Measurements from ENCODE around the gene C1orf232. TPM values are rescaled to one million over a fixed set of nuclear protein-coding genes. Genes with fewer than 3 reads are reported as not detected.

Gene C1orf232
- total and polyA plus RNA-seq, 2 of the 4 experiments (the other 2 are of a cell fraction): not detected

- no peak for TF ChIP-seq RCOR1 (IDR thresholded peaks at IDR 0.05; ENCODE audit: insufficient replicate concordance, low read length)
Observed at GRCh38 chr1:26126321-26127084, 42.3 kb downstream of the C1orf232 start (continued).

GRCh38 chr1:26125946-26126320 lies 42.8 kb downstream of the C1orf232 start:
- DNase-seq (no peak), ATAC-seq (ENCODE audit: low read depth) (no peak)
- Histone ChIP-seq H3K9ac (ENCODE audit: low read depth, low read length) (no peak overlapping the region), H3K9me3 (ENCODE audit: control insufficient read depth, insufficient read depth, low read length) (no peaks in the 10 kb centered on the region), H2BK15ac (ENCODE audit: low read depth, low read length) (no peak overlapping the region), H3K14ac (replicated peaks; ENCODE audit: low read depth, low read length) (no peak overlapping the region), H3K79me1 (ENCODE audit: low read depth in 1 of 2, low read length in 2 of 2) (no peaks in the 10 kb centered on the region; a peak in 1 of 4 replicates), H3K27ac (ENCODE audit: insufficient read depth, low read length) (no peak overlapping the region), H2AK5ac (ENCODE audit: low read depth, low read length) (no peak overlapping the region), H4K5ac (ENCODE audit: low read depth, low read length) (no peak overlapping the region), H3K27me3 (ENCODE audit: control insufficient read depth, insufficient read depth, low read length) (peaks cover 10% of the 10 kb centered on the region), H4K91ac (ENCODE audit: insufficient read depth, low read depth, low read length) (no peak overlapping the region), H3K4ac (ENCODE audit: low read depth, low read length) (no peak overlapping the region), H2BK20ac (ENCODE audit: low read depth, low read length) (no peak overlapping the region), H3K9me1 (ENCODE audit: insufficient read depth, low read length) (no peaks in the 10 kb centered on the region), H3K4me3 (ENCODE audit: insufficient read depth, low read depth, low read length) (no peak overlapping the region), H2BK5ac (ENCODE audit: low read depth, low read length, poor library complexity, severe bottlenecking) (no peak overlapping the region), H3K23ac (ENCODE audit: low read depth, low read length) (no peak overlapping the region), H4K20me1 (ENCODE audit: insufficient read depth, low read length) (no peaks in the 10 kb centered on the region), H3K4me1 (ENCODE audit: control insufficient read depth, insufficient read depth, low read length) (0 out of 2 replicates have a peak, but pooled peaks cover 1% of the 10 kb centered on the region), H2AK9ac (replicated peaks; ENCODE audit: low read depth, low read length, poor library complexity) (no peak overlapping the region), H2AFZ (replicated peaks; ENCODE audit: low read length, poor library complexity) (no peak overlapping the region), H4K8ac (ENCODE audit: low read depth in 2 of 2, low read length in 2 of 2) (no peak overlapping the region), H2BK120ac (ENCODE audit: low read depth, low read length) (no peak overlapping the region), H3K4me2 (ENCODE audit: low read depth, low read length) (no peak overlapping the region), H3K36me3 (ENCODE audit: control insufficient read depth, insufficient read depth, low read length) (peaks cover 4% of the 10 kb centered on the region; the same call in 1 of the 2 replicates), H3K18ac (ENCODE audit: low read depth, low read length) (no peak overlapping the region), H3K56ac (ENCODE audit: extremely low read depth, insufficient read depth, low read length) (no peak overlapping the region)
- TF ChIP-seq SMC3 (IDR thresholded peaks at IDR 0.05; ENCODE audit: low read depth, low read length) (no peak), CTCF (conservative IDR thresholded peaks at IDR 0.05; ENCODE audit: low read depth, low read length) (no peak), NFE2L2 (IDR thresholded peaks at IDR 0.05; ENCODE audit: low read depth, low read length) (no peak), RCOR1 (IDR thresholded peaks at IDR 0.05; ENCODE audit: insufficient replicate concordance, low read length) (no peak)
- WGBS, 2 experiments (ENCODE audit: extremely low coverage in 2 of 2, insufficient read length in 1 of 2): no CpG with 5 or more reads among the region's 1 CpG
- BruUV-seq (replicated peaks): no TSS peak
- POLR2A ChIA-PET (ENCODE audit: unreplicated experiment): no interaction called here
- in situ Hi-C loops (cut with MboI; ENCODE audit: low sequenced_read_pairs) (no loop called here), intact Hi-C loops (cut with micrococcal nuclease) (no loop called here), dilution Hi-C loops (cut with HindIII; ENCODE audit: low sequenced_read_pairs, unreplicated experiment) (no loop called here)
- CTCF ChIA-PET: interaction anchor here (1.3 kb wide), 1 partner anchor 19 kb away, joined by 8 read pairs; no protein-coding TSS in a partner anchor

Measured in IMR-90 (cell line).